DMS53 treated with DMSO at 0.1 percent for 48 hours (cell line): ENCODE measurements around the gene ABHD8.

ENCODE experiments used
- DNase-seq: peaks from one replicate; lab custom pipeline; 2025; ENCODE audit not compliant: unreplicated experiment; lab: John Stamatoyannopoulos, UW

Gene ABHD8

DNA sequence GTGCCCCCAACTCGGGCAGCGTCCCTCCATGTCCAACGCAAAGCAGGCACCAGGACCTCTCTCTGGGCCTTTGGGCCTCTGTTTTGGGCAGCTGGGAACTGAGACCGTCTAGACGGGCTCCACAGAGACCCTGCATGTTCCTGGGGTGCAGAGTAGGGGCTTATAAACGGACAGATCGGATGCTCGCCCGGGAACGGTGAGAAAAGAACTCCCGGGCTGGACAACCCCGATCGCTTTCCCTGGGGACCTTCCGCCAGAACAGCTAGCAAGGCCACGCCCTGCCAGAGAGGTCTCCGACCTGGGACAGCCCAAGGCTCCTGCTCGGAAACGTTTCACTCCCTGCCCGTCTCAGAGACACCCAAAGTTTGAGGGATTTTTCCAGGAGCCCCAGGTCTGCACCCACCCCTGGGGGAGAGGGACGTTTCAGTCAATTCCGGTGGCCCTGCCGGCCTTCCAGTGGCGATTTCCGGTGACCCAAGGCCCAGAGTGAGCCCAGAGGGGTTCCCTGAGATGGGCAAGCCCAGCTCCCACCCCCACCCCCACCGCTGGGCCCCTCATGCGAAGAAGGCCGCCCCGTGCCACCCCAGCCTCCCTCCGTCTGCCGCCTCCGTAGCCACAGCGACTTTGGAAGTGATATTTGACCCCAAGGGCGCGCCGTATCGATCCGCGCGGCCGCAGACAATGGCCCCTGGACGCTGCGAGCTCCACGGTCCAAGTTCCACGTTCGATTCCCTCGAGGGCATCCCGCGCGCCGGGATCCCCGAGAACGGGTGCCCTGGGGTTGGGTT lies 59.2 kb downstream of the ABHD8 start:
- DNase-seq, result no peak

DNA sequence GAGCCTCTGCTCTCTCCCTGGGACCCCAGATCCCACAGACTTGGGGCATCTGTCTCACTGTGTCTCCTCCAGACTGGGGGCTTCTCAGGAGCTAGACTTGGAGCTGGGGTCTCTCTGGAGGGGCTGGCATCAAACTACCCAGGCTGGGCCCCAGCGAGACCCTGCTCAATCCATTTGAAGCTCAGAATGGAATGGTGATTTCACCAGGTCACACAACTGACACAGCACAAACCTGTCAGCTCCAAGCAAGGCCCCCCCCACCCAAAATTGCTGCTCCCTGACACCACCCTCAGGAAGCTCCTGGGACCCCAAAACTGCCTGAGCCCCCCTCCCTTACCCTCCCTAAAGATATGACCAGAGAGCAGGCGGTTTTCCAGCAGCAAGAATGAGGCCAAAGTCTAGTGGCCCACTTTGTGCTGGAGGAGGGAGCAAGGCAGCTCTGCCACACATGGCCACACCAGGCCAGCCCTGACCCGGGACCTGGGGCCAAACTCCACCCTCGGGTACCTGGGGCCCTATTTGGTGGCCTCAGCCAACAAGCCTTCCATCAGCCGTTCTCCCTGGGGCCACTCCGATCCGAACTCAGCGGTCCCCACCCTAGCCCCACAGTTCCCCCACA lies 59.9 kb downstream of the ABHD8 start:
- DNase-seq, result no peak

DNA sequence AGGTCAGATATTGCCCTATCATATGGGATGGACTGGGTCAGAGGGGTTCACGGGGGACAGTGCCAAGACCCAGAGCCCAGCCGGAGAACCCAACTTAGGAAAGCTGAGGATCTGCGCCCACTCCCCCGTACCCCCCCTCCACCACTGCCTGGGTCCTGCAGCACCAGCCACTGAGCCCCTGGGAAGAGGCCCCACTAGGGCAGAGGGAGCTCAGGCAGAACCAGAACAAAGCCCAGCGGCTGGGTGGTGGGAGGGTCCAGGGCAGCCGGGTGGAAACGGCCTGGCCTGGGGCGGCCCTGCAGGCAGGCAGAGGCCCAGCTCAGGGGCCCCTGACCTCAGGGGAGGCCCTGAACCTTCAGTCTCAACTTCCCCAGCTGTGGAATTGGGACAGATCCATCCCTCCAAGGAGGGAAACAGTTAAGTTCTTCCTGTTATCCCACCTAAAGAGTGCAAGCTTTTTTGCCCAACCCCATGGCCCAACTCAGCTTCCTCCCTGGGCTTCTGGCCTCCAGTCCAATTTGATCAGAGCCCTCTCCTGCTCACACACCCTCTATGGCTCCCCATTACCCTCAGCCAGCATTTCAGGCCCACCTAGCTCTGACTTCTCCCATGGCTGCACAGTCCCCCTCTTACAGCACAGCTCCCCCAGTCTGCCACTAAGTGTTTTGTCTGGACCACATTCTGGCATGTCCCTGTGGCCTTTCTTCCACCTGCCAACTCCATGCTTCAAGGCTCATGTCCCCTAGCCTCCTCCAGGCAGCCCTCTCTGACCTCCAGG lies 60.6 kb downstream of the ABHD8 start:
- no peak for DNase-seq
